HG03103 (cell line): ENCODE results near the gene BTK.
A peak's percentile ranks its signal among the peaks of the same experiment; 100 is the strongest.
"Not testable (repeated sequence)": the region's sequence is repeated elsewhere in the genome, so short reads cannot be mapped to it uniquely, and the experiment has no call there.

Experiments used
- ATAC-seq: cut with Tn5 transposase; IDR thresholded peaks from one replicate; pipeline ENCODE4 v1.9.1; 2021; ENCODE audit warnings: low read depth; ENCODE audit not compliant: unreplicated experiment

BTK gene

GRCh38 chrX:101348452-101349192 lies 37.4 kb downstream of the BTK start, which contains the start of gene TIMM8A:
Gene TIMM8A, minus strand, starts transcription at chrX:101348742. Its CDS starts 78 bp downstream, at chrX:101348664.
- ATAC-seq, result peak; percentile 90

- no peak for ATAC-seq
Observed at GRCh38 chrX:101347859-101348451, 38.0 kb downstream of the BTK start.

GRCh38 chrX:101337776-101338271 lies 48.2 kb downstream of the BTK start:
- ATAC-seq, result no peak

GRCh38 chrX:101334310-101334709 lies 51.7 kb downstream of the BTK start:
- ATAC-seq, result not testable (repeated sequence)

GRCh38 chrX:101326600-101326999 lies 59.4 kb downstream of the BTK start:
- not testable (repeated sequence) for ATAC-seq

GRCh38 chrX:101303790-101304189 lies 82.2 kb downstream of the BTK start:
- no peak for ATAC-seq
